ENCODE results near the gene PFKFB4. TPM values are rescaled to one million over a fixed set of nuclear protein-coding genes. Genes with fewer than 3 reads are reported as not detected.
A peak's percentile ranks its signal among the peaks of the same experiment; 100 is the strongest.

Gene PFKFB4
- total RNA-seq, 2 donors from 2014 or later = 12.6 to 19.0 TPM

GRCh38 chr3:48567090-48567489, 10.5 kb upstream of the PFKFB4 start:
- WGBS, 2 experiments (ENCODE audit: insufficient coverage in 1 of 2, insufficient read length in 1 of 2) = 80 to 91% methylated on average over 4 to 5 of the region's 5 CpGs

DNA sequence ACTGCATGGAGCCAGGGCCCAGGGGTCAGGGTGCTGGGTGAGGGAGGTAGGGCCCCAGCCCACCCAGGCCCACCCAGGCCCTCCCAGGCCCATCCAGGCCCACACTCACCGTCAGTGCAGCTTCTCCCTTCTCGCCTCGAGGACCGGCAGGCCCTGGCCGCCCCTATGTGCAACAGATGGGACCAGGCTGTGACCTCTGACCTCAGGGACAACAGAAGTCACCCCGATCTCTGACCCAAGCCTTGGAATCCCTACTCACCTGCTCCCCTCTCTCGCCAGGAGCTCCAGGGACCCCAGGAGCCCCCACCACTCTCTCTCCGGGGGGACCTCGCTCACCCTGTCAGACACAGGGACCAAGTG, 9.8 kb upstream of the PFKFB4 start:
- H3K36me3 Mint-ChIP-seq (ENCODE audit: low read depth) = no peaks in the 10 kb centered on the region
- no peak overlapping the region for H3K9ac ChIP-seq (ENCODE audit: extremely low read depth, low read length, poor library complexity, severe bottlenecking)

More at GRCh38 chr3:48567090-48567489, 10.5 kb upstream of the PFKFB4 start:
- no peak overlapping the region for H3K9ac ChIP-seq (ENCODE audit: extremely low read depth, low read length, poor library complexity, severe bottlenecking)
- Mint-ChIP-seq H3K27ac (no peak overlapping the region), H3K36me3 (ENCODE audit: low read depth) (no peaks in the 10 kb centered on the region), H3K4me3 (no peak overlapping the region), H3K4me1 (peaks cover 11% of the 10 kb centered on the region), H3K27me3 (ENCODE audit: insufficient read depth) (no peaks in the 10 kb centered on the region), H3K9me3 (no peaks in the 10 kb centered on the region)
- no peak overlapping the region for H3K27ac ChIP-seq (ENCODE audit: low read depth, low read length)
- no peaks in the 10 kb centered on the region for H3K36me3 ChIP-seq (ENCODE audit: control insufficient read depth, insufficient read depth, low read length)
- H3K9me3 ChIP-seq (ENCODE audit: control insufficient read depth, low read length) = no peaks in the 10 kb centered on the region
- no peaks in the 10 kb centered on the region for H3K4me1 ChIP-seq (ENCODE audit: control insufficient read depth, insufficient read depth, low read length)
- no peak for DNase-seq
- no peaks in the 10 kb centered on the region for H3K27me3 ChIP-seq (ENCODE audit: control insufficient read depth, insufficient read depth, low read length, poor library complexity, severe bottlenecking)
- no peak overlapping the region for H3K4me3 ChIP-seq (ENCODE audit: low read length)
- TF ChIP-seq, protein P1, sequence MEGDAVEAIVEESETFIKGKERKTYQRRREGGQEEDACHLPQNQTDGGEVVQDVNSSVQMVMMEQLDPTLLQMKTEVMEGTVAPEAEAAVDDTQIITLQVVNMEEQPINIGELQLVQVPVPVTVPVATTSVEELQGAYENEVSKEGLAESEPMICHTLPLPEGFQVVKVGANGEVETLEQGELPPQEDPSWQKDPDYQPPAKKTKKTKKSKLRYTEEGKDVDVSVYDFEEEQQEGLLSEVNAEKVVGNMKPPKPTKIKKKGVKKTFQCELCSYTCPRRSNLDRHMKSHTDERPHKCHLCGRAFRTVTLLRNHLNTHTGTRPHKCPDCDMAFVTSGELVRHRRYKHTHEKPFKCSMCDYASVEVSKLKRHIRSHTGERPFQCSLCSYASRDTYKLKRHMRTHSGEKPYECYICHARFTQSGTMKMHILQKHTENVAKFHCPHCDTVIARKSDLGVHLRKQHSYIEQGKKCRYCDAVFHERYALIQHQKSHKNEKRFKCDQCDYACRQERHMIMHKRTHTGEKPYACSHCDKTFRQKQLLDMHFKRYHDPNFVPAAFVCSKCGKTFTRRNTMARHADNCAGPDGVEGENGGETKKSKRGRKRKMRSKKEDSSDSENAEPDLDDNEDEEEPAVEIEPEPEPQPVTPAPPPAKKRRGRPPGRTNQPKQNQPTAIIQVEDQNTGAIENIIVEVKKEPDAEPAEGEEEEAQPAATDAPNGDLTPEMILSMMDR (conservative IDR thresholded peaks at IDR 0.05) = no peak

DNA sequence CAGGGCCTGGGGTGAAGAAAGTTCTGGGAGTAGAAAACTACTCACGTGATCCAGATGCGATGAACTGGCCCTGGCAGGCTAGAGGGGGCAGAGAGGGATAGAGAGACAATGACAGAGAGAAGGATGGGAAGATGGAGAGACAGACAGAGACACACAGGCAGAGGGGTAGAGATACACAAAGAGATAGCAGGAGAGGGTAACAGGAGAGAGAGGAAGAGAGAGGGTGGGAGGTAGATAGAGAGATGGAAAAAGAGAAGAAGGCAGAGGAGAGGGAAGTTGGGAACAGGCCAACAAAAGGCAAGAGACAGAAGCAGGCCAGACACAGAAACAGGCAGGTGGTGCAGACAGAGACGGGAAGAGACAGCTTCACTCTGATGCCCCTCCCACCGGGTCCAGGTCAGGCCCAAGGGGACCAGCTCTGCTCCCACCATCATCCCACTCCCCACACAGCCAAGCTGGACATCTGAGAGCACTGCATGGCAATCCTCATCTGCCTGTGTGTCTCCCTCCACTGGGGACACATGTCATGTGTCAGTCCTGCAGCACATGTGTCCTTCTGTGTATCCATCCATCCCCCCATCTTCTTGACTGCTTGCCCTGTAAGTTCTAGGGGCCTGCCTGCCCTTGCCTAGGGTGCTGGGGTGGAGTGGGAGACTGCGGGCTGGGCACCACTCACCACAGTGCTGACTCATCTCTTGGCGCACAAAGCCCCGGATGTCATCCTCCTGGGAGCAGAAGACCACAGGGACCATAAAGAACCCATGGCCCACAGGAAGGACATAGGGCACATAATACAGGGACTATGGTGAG, 9.2 kb upstream of the PFKFB4 start:
- H3K27ac ChIP-seq (ENCODE audit: low read depth, low read length) = peak overlapping the region; percentile 16
- Mint-ChIP-seq H3K27me3 (ENCODE audit: insufficient read depth) (no peaks in the 10 kb centered on the region), H3K36me3 (ENCODE audit: low read depth) (no peaks in the 10 kb centered on the region), H3K27ac (no peak overlapping the region), H3K9me3 (no peaks in the 10 kb centered on the region), H3K4me1 (peaks cover 16% of the 10 kb centered on the region), H3K4me3 (no peak overlapping the region)
- no peak overlapping the region for H3K4me3 ChIP-seq (ENCODE audit: low read length)
- H3K9ac ChIP-seq (ENCODE audit: extremely low read depth, low read length, poor library complexity, severe bottlenecking) = no peak overlapping the region
- WGBS, 2 experiments (ENCODE audit: insufficient coverage in 1 of 2, insufficient read length in 1 of 2) = 92 to 99% methylated on average over 5 to 7 of the region's 7 CpGs
- H3K36me3 ChIP-seq (ENCODE audit: control insufficient read depth, insufficient read depth, low read length) = no peaks in the 10 kb centered on the region
- H3K9me3 ChIP-seq (ENCODE audit: control insufficient read depth, low read length) = no peaks in the 10 kb centered on the region
- TF ChIP-seq, protein P1 (conservative IDR thresholded peaks at IDR 0.05) = no peak
- DNase-seq = no peak
- no peaks in the 10 kb centered on the region for H3K27me3 ChIP-seq (ENCODE audit: control insufficient read depth, insufficient read depth, low read length, poor library complexity, severe bottlenecking)
- no peaks in the 10 kb centered on the region for H3K4me1 ChIP-seq (ENCODE audit: control insufficient read depth, insufficient read depth, low read length)

More for the DNA sequence above, 9.8 kb upstream of the PFKFB4 start:
- Histone ChIP-seq H3K27me3 (ENCODE audit: control insufficient read depth, insufficient read depth, low read length, poor library complexity, severe bottlenecking) (no peaks in the 10 kb centered on the region), H3K27ac (ENCODE audit: low read depth, low read length) (no peak overlapping the region), H3K4me3 (ENCODE audit: low read length) (no peak overlapping the region), H3K9me3 (ENCODE audit: control insufficient read depth, low read length) (no peaks in the 10 kb centered on the region), H3K4me1 (ENCODE audit: control insufficient read depth, insufficient read depth, low read length) (no peaks in the 10 kb centered on the region), H3K36me3 (ENCODE audit: control insufficient read depth, insufficient read depth, low read length) (no peaks in the 10 kb centered on the region)
- Mint-ChIP-seq H3K27ac (peak overlapping the region; percentile 55), H3K4me1 (peaks cover 11% of the 10 kb centered on the region), H3K4me3 (no peak overlapping the region), H3K9me3 (no peaks in the 10 kb centered on the region), H3K27me3 (ENCODE audit: insufficient read depth) (no peaks in the 10 kb centered on the region)
- 94 to 100% methylated on average over 1 to 9 of the region's 9 CpGs for WGBS, 2 experiments (ENCODE audit: insufficient coverage in 1 of 2, insufficient read length in 1 of 2)
- TF ChIP-seq, protein P1 (conservative IDR thresholded peaks at IDR 0.05) = no peak
- DNase-seq = no peak

Measured in endodermal cell (in vitro differentiated cells).